ENCODE results near the gene SLC9A5.

The SLC9A5 gene

GRCh38 chr16:67294171-67294757 lies 45.5 kb downstream of the SLC9A5 start:
- TF ChIP-seq, protein P1, sequence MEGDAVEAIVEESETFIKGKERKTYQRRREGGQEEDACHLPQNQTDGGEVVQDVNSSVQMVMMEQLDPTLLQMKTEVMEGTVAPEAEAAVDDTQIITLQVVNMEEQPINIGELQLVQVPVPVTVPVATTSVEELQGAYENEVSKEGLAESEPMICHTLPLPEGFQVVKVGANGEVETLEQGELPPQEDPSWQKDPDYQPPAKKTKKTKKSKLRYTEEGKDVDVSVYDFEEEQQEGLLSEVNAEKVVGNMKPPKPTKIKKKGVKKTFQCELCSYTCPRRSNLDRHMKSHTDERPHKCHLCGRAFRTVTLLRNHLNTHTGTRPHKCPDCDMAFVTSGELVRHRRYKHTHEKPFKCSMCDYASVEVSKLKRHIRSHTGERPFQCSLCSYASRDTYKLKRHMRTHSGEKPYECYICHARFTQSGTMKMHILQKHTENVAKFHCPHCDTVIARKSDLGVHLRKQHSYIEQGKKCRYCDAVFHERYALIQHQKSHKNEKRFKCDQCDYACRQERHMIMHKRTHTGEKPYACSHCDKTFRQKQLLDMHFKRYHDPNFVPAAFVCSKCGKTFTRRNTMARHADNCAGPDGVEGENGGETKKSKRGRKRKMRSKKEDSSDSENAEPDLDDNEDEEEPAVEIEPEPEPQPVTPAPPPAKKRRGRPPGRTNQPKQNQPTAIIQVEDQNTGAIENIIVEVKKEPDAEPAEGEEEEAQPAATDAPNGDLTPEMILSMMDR (IDR thresholded peaks at IDR 0.05; ENCODE audit: insufficient read depth, low read depth, low read length, missing control alignments) = no peak
- no peak for DNase-seq (ENCODE audit: low read depth)
- no peak overlapping the region for H3K4me3 ChIP-seq (ENCODE audit: low read depth, low read length)

- TF ChIP-seq, protein P1 (IDR thresholded peaks at IDR 0.05; ENCODE audit: insufficient read depth, low read depth, low read length, missing control alignments) = no peak
Observed at GRCh38 chr16:67294938-67295361, 46.2 kb downstream of the SLC9A5 start.

GRCh38 chr16:67296420-67296819 lies 47.6 kb downstream of the SLC9A5 start:
- TF ChIP-seq, protein P1 (IDR thresholded peaks at IDR 0.05; ENCODE audit: insufficient read depth, low read depth, low read length, missing control alignments) = no peak
- DNase-seq (ENCODE audit: low read depth) = no peak
- H3K4me3 ChIP-seq (ENCODE audit: low read depth, low read length) = no peak overlapping the region

More at GRCh38 chr16:67294938-67295361, 46.2 kb downstream of the SLC9A5 start:
- no peak for DNase-seq (ENCODE audit: low read depth)
- no peak overlapping the region for H3K4me3 ChIP-seq (ENCODE audit: low read depth, low read length)

DNA sequence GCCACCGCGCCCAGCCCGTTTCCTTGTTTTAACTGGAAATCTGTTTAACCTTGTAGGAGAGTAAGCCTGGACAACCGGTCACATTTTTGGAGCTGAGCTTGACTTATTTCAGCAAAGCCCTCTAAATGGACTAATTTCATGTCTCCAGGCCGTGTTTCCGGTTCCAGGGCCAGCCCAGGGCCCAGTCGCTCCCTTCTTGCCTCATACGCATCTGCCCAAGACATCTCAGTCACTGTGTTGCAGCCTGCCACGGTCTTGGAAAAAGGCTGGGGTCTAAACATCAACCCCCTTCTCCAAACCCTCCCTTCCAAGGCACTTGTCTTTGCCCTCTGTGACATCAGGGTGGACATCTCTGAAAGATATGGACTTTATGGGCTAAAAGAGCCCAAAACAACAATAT lies 49.5 kb downstream of the SLC9A5 start:
- H3K4me3 ChIP-seq (ENCODE audit: low read depth, low read length) = no peak overlapping the region
- TF ChIP-seq, protein P1 (IDR thresholded peaks at IDR 0.05; ENCODE audit: insufficient read depth, low read depth, low read length, missing control alignments) = no peak
- DNase-seq (ENCODE audit: low read depth) = no peak

DNA sequence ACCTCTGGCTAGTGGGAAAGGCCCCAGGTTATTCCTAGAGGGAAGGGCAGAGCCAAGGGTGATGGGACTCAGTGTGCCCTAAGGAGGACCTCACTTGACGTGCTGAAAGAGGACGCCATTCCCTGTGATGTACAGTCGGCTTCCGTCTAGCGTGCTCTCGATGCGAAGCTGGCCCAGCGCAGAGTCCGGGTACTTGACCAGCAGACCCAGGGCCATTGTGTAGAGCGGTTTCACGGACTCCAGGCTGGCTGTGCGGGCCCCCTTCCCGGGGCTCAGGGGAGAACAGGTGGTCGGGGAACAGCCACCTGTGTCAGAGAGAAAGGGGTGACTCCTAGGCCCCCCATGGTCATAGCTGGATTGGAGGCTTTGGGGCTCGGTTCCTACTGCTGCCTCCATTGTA lies 50.5 kb downstream of the SLC9A5 start:
- TF ChIP-seq, protein P1 (IDR thresholded peaks at IDR 0.05; ENCODE audit: insufficient read depth, low read depth, low read length, missing control alignments) = no peak
- no peak overlapping the region for H3K4me3 ChIP-seq (ENCODE audit: low read depth, low read length)
- no peak for DNase-seq (ENCODE audit: low read depth)

DNA sequence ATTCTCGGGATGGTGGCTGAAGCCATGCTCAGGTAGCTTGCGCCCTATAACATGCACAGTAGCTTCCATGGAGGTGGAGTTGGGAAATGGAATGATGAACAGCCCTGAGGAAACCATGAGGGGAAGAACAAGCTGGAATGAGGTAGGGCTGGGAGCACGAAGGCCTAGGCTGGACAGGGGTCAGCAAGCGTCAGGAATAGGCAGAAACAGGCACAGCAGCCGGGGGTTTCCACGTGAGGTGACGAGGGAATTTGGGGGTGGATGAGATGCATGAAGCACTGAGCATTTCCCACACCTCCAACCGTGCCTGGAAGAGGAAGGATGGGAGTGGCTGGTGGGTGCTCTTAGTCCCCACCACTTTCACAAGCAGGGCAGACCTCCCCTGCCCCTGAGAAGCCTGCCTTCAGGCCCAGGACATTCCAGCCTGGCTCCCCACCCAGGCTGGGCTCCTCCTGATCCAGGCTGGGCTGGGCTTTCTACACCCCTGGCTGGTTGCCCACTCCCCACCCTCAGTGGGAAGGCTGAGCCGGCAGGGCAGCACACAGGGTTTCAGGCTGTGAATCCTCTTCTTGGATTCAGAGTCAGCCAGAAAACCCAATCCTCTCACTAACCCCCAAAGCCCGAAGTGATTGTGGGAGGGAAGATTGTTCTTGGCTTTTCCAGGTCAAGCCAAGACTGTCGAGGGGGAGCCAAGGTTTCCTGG lies 52.5 kb downstream of the SLC9A5 start:
- DNase-seq (ENCODE audit: low read depth) = no peak
- TF ChIP-seq, protein P1 (IDR thresholded peaks at IDR 0.05; ENCODE audit: insufficient read depth, low read depth, low read length, missing control alignments) = no peak
- no peak overlapping the region for H3K4me3 ChIP-seq (ENCODE audit: low read depth, low read length)
